RCC 7860 (cell line): ENCODE measurements around the gene EFCAB11.

Source experiments
- DNase-seq: peaks from one replicate; pipeline ENCODE4 v3.0.0-alpha.2; 2015; ENCODE audit warnings: low spot score
- FAIRE-seq: peaks from 2 replicates; lab custom pipeline; 2012; peaks lifted over from hg19 to GRCh38; lab: Jason Lieb, UNC

EFCAB11 gene, protein sequence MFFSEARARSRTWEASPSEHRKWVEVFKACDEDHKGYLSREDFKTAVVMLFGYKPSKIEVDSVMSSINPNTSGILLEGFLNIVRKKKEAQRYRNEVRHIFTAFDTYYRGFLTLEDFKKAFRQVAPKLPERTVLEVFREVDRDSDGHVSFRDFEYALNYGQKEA

GRCh38 chr14:89954070-89955021, at the start of gene EFCAB11:
EFCAB11 (minus strand) TSS chr14:89954730; CDS start chr14:89954660, 70 bp downstream.
- FAIRE-seq, result peak; percentile 80
- DNase-seq, result peak; percentile 91

GRCh38 chr14:90003526-90004307, 49.2 kb upstream of the EFCAB11 start:
- DNase-seq (no peak), FAIRE-seq (no peak)

DNA sequence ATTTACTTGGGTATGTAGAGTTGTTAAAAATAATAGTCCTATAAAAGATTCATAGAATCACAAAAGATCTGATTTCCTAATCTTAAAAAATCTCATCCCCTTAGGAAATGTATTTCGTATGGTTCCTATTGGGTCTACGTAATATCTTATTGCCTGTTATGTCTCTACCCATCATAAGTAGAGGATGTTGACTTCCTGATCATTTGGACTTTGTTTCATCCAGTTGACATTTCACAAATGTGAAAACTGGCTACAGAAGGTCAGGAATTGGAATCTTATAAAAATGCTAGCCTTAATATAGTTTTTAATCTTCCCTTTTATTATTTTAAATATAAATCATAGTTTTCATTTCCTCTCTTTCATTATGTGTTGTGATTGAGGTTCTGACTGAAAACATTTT, 46.4 kb upstream of the EFCAB11 start:
- no peak for FAIRE-seq
- DNase-seq, result no peak

DNA sequence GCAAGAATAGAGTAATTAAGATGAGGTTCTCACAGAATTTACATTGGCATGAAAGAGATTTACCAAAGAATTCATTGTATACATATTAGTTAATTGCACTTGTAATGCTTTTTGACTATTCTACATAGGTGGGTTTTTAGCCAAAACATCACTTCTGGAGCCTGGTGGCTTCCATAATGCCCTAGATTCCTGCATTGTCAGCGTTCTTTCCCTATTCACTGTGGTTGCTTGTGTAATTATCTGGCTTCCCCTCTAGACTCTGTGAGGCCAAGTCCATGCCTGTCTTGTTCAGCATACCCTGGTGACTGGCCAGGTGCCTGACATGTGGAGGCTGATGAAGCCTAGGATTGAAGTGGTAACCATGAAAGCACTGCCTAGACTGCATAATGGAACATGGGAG, 42.4 kb upstream of the EFCAB11 start:
- no peak for DNase-seq
- no peak for FAIRE-seq

DNA sequence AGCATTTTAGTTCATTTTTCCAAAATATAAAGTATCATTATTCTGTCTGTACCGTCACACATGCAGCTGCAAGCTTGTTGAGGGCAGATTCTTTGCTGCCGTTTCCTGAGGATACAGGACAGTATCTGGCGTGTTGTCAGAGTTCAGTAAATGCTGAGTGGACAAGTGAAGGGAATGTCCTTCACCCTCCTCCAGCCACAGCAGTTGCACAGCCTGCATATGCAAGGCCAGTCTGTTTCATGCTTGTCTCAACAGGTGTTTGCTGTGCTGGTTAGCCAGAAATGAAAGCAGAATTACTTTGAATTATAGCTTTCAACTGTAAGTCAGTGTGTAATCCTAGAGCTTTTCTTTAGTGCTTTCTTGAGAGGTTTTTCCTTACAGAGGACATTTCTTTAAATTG, 37.7 kb upstream of the EFCAB11 start:
- DNase-seq (no peak), FAIRE-seq (no peak)

GRCh38 chr14:89990623-89991275, 36.2 kb upstream of the EFCAB11 start:
- FAIRE-seq (no peak), DNase-seq (no peak)

DNA sequence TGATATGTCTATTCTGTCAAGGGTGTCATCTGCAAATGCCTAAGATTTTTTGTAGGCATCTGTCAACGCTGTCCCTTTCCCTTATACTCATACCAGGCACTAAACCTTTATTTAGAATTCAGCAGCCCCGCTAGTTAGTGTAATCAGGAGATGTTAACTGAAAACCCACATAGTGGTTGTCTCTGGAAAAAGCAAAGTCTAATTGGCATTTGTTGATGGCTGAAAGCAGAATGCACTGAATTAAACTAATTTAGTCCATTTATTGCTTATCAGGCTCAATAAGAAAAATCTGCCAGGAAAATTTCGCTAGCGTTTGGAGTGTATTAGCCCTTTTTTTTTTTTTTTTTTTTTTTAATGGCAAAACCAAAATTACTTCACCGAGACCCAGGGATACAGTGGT, 35.7 kb upstream of the EFCAB11 start:
- no peak for DNase-seq
- FAIRE-seq, result no peak

DNA sequence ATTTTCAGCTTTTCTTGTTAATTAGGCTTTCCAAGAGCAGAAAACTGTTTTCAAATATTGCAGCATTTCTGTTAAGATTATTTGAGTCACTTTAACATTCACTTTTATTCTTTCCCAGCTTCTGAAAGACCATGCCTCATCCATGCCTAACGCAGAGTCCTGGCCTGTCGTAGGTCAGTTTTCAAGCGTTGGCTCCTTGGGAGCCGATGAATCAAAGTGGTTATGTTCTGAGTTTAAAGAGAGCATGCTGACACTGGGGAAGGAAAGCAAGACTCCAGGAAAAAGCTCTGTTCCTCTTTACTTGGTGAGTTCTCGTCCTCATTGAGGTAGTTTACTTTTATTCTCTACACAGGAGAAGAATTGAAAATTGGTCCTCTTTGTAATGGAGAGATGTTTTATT, 34.3 kb upstream of the EFCAB11 start:
- FAIRE-seq (no peak), DNase-seq (no peak)

DNA sequence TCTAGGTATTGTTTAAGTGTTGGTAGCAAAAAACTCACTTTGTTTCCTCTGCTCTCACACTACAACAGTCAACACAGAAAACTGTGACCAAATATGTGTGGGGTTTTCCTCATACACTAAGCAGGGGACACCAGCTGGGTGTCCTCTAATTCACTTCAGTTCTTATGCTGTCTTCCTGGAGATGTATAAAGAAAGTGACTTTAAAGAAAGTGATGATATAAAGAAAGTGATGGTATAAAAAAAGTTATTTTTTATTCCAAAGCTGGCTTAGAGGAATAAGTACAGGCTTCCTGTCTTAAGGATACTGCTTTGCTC, 32.6 kb upstream of the EFCAB11 start:
- DNase-seq (no peak), FAIRE-seq (no peak)

GRCh38 chr14:89986462-89987160, 32.1 kb upstream of the EFCAB11 start:
- FAIRE-seq, result no peak

GRCh38 chr14:89983375-89983774, 28.8 kb upstream of the EFCAB11 start:
- FAIRE-seq, result no peak
- no peak for DNase-seq

More at GRCh38 chr14:89986462-89987160, 32.1 kb upstream of the EFCAB11 start:
- no peak for DNase-seq

DNA sequence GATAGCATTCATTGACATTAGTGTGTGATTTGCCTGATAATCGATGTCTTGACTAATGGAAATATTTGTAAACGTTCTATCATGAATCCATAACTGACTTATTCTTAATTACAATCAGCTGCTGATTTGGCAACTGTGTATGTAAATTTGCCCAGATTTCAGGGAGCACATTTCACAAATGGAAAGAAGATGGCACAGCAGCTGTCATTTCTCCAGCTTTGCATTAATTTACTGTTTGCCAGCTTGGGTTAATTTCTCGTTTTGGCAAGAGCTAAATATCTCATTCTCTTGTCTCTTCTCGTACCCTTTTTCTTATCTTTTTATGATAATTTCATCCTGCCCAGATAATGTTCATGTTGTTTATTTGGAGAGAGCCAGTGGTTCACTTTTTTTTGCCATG, 24.1 kb upstream of the EFCAB11 start:
- FAIRE-seq, result no peak
- DNase-seq, result no peak

DNA sequence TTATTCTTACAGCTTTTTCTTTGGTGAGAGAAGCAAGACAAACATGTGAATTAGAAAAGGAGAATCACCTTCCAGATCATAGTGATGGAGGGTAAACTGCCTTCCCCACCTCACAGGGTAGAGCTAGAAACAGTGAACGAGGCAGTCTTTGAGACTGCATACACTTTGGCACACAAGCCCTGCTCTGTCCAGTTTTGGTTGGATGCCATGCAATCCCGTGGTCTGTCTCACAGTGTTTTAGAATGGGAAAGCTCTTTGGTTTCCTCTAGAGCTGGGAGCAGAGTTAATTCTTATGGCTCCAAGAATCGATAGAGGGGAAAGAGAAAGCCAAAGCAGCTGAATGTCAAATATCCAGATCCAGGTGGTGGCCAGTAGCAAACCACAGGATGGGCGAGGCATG, 23.1 kb upstream of the EFCAB11 start:
- DNase-seq (no peak), FAIRE-seq (no peak)

DNA sequence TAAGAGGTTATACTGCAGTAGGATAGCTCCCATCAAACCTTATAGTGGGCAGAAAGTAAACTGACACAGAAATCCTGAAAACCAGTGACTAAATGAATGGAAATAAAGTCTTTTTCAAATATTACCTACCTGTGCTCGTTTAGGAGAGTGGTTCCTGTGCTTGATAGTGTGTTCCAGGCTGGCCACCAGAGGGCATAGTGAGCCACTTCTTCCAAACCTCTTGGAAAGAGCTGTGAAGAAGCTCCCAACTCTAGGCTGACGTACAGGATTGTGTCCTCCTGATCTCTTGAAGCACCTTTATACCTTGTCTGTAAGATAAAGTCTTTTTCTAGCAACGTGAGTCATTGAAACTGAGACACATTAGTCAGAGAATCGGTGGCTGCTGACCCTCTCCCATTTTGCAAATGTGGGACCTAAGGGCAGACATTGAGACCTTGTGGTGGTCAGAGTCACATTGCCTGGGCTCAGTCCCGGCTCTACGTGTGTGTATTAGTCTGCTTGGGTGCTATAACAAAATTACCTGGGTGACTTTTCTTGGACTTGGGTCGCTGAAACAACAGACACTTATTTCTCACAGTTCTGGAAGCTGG, 18.8 kb upstream of the EFCAB11 start:
- DNase-seq, result no peak
- no peak for FAIRE-seq

- DNase-seq (no peak), FAIRE-seq (no peak)
These were observed 11.3 kb upstream of the EFCAB11 start for GRCh38 chr14:89965839-89966238.

DNA sequence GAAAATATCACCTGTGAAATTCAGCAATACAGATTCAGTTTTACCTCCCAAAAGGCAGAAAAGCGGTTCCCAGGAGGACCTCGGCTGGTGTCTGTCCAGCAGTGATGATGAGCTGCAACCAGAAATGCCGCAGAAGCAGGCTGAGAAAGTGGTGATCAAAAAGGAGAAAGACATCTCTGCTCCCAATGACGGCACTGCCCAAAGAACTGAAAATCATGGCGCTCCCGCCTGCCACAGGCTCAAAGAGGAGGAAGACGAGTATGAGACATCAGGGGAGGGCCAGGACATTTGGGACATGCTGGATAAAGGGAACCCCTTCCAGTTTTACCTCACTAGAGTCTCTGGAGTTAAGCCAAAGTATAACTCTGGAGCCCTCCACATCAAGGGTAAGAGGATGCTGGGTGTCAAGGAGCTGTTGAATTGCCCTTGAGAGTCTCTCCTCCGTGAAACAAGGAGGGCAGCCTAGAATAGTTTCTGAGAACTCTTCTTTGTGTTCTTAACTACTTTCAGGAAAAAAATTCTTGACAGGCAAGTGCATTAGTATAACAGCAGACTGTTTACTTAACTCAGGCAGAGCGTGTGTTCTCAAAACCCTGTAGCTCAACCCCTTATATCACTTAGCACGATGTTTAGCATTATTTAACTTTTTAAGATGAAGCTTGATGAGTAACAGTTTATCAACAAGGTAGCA, 8.9 kb upstream of the EFCAB11 start:
- FAIRE-seq, result no peak

DNA sequence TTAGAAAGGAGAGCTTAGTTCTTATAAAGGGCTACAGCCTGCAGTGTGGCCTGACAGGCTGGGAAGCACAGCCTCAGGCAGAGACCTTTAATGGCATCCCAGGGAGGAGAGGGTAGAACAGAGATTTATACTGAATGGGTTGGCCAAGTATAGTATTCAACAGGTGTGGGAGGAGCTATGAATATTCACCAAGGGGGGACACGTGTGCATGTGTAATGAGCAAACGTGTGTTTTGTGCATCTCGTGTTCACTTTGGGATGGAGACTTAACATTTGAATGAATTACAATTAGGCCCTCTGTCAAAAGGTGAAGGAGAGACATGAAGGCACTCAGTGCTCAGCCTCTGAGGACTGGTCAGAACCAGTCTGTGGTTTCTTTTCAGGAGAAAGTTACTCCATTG, 6.4 kb upstream of the EFCAB11 start:
- no peak for FAIRE-seq
- DNase-seq, result no peak

More for the DNA sequence above, 8.9 kb upstream of the EFCAB11 start:
- no peak for DNase-seq

GRCh38 chr14:89959853-89960445, 5.4 kb upstream of the EFCAB11 start:
- DNase-seq (no peak), FAIRE-seq (no peak)

DNA sequence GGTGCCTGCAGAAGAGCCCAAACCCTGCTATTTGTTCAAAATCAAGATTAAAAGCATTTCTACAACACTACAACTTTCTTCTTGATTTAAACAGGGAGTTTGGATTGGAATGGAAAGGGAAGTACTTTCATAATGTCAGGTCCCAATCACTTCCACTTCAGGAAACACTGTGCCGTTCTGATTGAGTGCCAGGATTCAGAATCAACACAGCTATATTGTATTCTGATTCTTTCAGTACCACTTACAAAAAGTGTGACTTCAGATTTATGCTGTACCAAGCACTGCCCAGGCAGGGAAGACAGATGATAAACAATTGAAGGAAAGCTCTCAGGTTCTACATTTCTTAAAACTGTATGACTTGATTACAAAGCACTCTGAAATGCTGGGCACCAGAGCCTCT, 4.4 kb upstream of the EFCAB11 start:
- FAIRE-seq (no peak), DNase-seq (no peak)
